Esophagus muscularis mucosa (tissue), 4 donors: ENCODE measurements around the gene PTPN3. TPM values are rescaled to one million over a fixed set of nuclear protein-coding genes. Genes with fewer than 3 reads are reported as not detected.
"Not testable (repeated sequence)": the region's sequence is repeated elsewhere in the genome, so short reads cannot be mapped to it uniquely, and the experiment has no call there.

Experiments
- DNase-seq: peaks from one replicate; pipeline ENCODE4 v3.0.0-alpha.2; 2017; ENCODE audit errors: extremely low spot score
- H3K27ac ChIP-seq, 4 donors: fragments of 200-600 bp; sonication (generic); replicated peaks in 1 of 4; 1 replicate in 3 of 4; 2 replicates in 1 of 4; pipeline ENCODE4 v1.5.1; 2016 to 2019; ENCODE audit warnings: mild to moderate bottlenecking in 1 of 4
- H3K27me3 ChIP-seq, 4 donors: fragments of 200-600 bp; sonication (generic); one replicate each; pipeline versions ENCODE4 v1.5.1 to v1.6.0; 2016 to 2019
- H3K36me3 ChIP-seq, 4 donors: fragments of 200-600 bp; sonication (generic); one replicate each; pipeline ENCODE4 v1.5.1; 2016 to 2019
- H3K4me1 ChIP-seq, 4 donors: fragments of 200-600 bp; sonication (generic); one replicate each; pipeline ENCODE4 v1.5.1; 2016 to 2019
- H3K4me3 ChIP-seq, 4 donors: fragments of 200-600 bp; sonication (generic); 1 replicate in 2 of 4; 2 replicates in 2 of 4; pipeline ENCODE4 v1.5.1; 2016 to 2019; ENCODE audit warnings: mild to moderate bottlenecking in 4 of 4, moderate library complexity in 1 of 4
- H3K9me3 ChIP-seq, 4 donors: fragments of 200-600 bp; sonication (generic); 1 replicate in 3 of 4; 2 replicates in 1 of 4; pipeline ENCODE4 v1.5.1; 2016 to 2019
- CTCF ChIP-seq, 3 experiments: fragments of 200-600 bp in 2 of 3; fragments of 450-650 bp in 1 of 3; sonication (generic) in 2 of 3; IDR thresholded peaks; one replicate each; pipeline ENCODE4 v1.5.1; 2017 to 2019; ENCODE audit warnings: antibody characterized with exemption in 3 of 3, mild to moderate bottlenecking in 2 of 3, moderate library complexity in 1 of 3
- EP300 ChIP-seq: sonication (generic); formaldehyde crosslinking; IDR thresholded peaks from one replicate; pipeline ENCODE4 v1.6.1; 2017; ENCODE audit warnings: antibody characterized with exemption
- POLR2A ChIP-seq: fragments of 450-650 bp; IDR thresholded peaks from one replicate; pipeline ENCODE4 v1.6.1; 2017; ENCODE audit warnings: antibody characterized with exemption, moderate library complexity, mild to moderate bottlenecking, low read depth
- POLR2AphosphoS5 ChIP-seq, 2 donors: sonication (generic); formaldehyde crosslinking; IDR thresholded peaks; one replicate each; pipeline ENCODE4 v1.6.1; 2017; ENCODE audit warnings: antibody characterized with exemption in 2 of 2
- WGBS: methylation state at CpG from one replicate; pipeline ENCODE4 v1.1.5; 2018; 5-methylcytosine and 5-hydroxymethylcytosine counted together
- intact Hi-C: fragments of 100-400 bp; cut with DNase I; formaldehyde crosslinking; loops from one replicate; pipeline ENCODE4 v1.15.1; 2023
- total RNA-seq, 4 donors: library from RNA; depleted of rRNA; stranded (reverse); fragments of >200 nt; gene quantifications; one replicate each; pipeline versions ENCODE4 v1.1.0 to v1.2.1, GENCODE V29; 2016

Gene PTPN3
- total RNA-seq, 4 donors from 2014 or later, result 0.83 to 2.0 (median 1.3) TPM

GRCh38 chr9:109517901-109518377, 19.8 kb upstream of the PTPN3 start:
- no peaks in the 10 kb centered on the region for H3K9me3 ChIP-seq
- no peaks in the 10 kb centered on the region for H3K27me3 ChIP-seq
- intact Hi-C loops, result no loop called here
- no peaks in the 10 kb centered on the region for H3K36me3 ChIP-seq
- WGBS, result 96% methylated on average over 1 of the region's 1 CpG
- no peak for TF ChIP-seq CTCF (IDR thresholded peaks at IDR 0.05)
- TF ChIP-seq POLR2A, result no peak
- no peak for TF ChIP-seq POLR2AphosphoS5 (IDR thresholded peaks at IDR 0.05)
- TF ChIP-seq EP300, result no peak
- H3K27ac ChIP-seq, result no peak overlapping the region
- no peaks in the 10 kb centered on the region for H3K4me1 ChIP-seq
- H3K4me3 ChIP-seq, result no peak overlapping the region
- DNase-seq, result no peak

GRCh38 chr9:109513871-109514270, 15.8 kb upstream of the PTPN3 start:
- intact Hi-C loops, result no loop called here
- H3K27me3 ChIP-seq, result no peaks in the 10 kb centered on the region
- H3K36me3 ChIP-seq, result no peaks in the 10 kb centered on the region
- H3K27ac ChIP-seq, result no peak overlapping the region
- no peak overlapping the region for H3K4me3 ChIP-seq
- DNase-seq, result no peak
- no peaks in the 10 kb centered on the region for H3K4me1 ChIP-seq
- TF ChIP-seq POLR2A (no peak), EP300 (no peak), CTCF (IDR thresholded peaks at IDR 0.05) (no peak), POLR2AphosphoS5 (IDR thresholded peaks at IDR 0.05) (no peak)
- H3K9me3 ChIP-seq, result no peaks in the 10 kb centered on the region
- WGBS, result 83% methylated on average over 3 of the region's 3 CpGs

GRCh38 chr9:109512170-109512756, 14.2 kb upstream of the PTPN3 start:
- no peaks in the 10 kb centered on the region for H3K9me3 ChIP-seq
- no peak overlapping the region for H3K27ac ChIP-seq
- TF ChIP-seq POLR2A (no peak), CTCF (IDR thresholded peaks at IDR 0.05) (no peak), POLR2AphosphoS5 (IDR thresholded peaks at IDR 0.05) (no peak), EP300 (no peak)
- no peaks in the 10 kb centered on the region for H3K36me3 ChIP-seq
- no peaks in the 10 kb centered on the region for H3K27me3 ChIP-seq
- WGBS, result 79% methylated on average over 4 of the region's 4 CpGs
- no peak for DNase-seq
- H3K4me3 ChIP-seq, result no peak overlapping the region
- H3K4me1 ChIP-seq, result no peaks in the 10 kb centered on the region
- intact Hi-C loops, result no loop called here

GRCh38 chr9:109510506-109510905, 12.4 kb upstream of the PTPN3 start:
- 94% methylated on average over 5 of the region's 5 CpGs for WGBS
- Histone ChIP-seq H3K9me3 (no peaks in the 10 kb centered on the region), H3K4me1 (no peaks in the 10 kb centered on the region), H3K36me3 (no peaks in the 10 kb centered on the region), H3K4me3 (no peak overlapping the region), H3K27ac (no peak overlapping the region), H3K27me3 (no peaks in the 10 kb centered on the region)
- intact Hi-C loops, result no loop called here
- no peak for DNase-seq
- TF ChIP-seq EP300, result no peak

- H3K27me3 ChIP-seq, DNase-seq, H3K36me3 ChIP-seq, H3K9me3 ChIP-seq, H3K4me1 ChIP-seq, H3K27ac ChIP-seq, H3K4me3 ChIP-seq, intact Hi-C loops: not testable (repeated sequence)
- 97% methylated on average over 4 of the region's 4 CpGs for WGBS
These were observed 11.9 kb upstream of the PTPN3 start for GRCh38 chr9:109510042-109510441.

GRCh38 chr9:109509611-109510010, 11.5 kb upstream of the PTPN3 start:
- no peaks in the 10 kb centered on the region for H3K27me3 ChIP-seq
- no peaks in the 10 kb centered on the region for H3K4me1 ChIP-seq
- no peak overlapping the region for H3K4me3 ChIP-seq
- WGBS, result 75% methylated on average over 4 of the region's 4 CpGs
- H3K9me3 ChIP-seq, result no peaks in the 10 kb centered on the region
- no peak for DNase-seq
- intact Hi-C loops, result no loop called here
- H3K36me3 ChIP-seq, result no peaks in the 10 kb centered on the region
- TF ChIP-seq POLR2A (no peak), POLR2AphosphoS5 (IDR thresholded peaks at IDR 0.05) (no peak), CTCF (IDR thresholded peaks at IDR 0.05) (no peak), EP300 (no peak)
- no peak overlapping the region for H3K27ac ChIP-seq
